ENCODE measurements around the gene SKAP1.

GRCh38 chr17:48263731-48264035, 166.3 kb downstream of the SKAP1 start:
- no peak for TF ChIP-seq CTCF (conservative IDR thresholded peaks at IDR 0.05 in 1 of 2, IDR thresholded peaks at IDR 0.05 in 1 of 2; ENCODE audit: low read depth in 1 of 2, low read length in 2 of 2)
- no peak for TF ChIP-seq EZH2 (IDR thresholded peaks at IDR 0.05; ENCODE audit: low read length, missing control alignments)
